ENCODE measurements around the gene TBX4.

TBX4 gene

DNA sequence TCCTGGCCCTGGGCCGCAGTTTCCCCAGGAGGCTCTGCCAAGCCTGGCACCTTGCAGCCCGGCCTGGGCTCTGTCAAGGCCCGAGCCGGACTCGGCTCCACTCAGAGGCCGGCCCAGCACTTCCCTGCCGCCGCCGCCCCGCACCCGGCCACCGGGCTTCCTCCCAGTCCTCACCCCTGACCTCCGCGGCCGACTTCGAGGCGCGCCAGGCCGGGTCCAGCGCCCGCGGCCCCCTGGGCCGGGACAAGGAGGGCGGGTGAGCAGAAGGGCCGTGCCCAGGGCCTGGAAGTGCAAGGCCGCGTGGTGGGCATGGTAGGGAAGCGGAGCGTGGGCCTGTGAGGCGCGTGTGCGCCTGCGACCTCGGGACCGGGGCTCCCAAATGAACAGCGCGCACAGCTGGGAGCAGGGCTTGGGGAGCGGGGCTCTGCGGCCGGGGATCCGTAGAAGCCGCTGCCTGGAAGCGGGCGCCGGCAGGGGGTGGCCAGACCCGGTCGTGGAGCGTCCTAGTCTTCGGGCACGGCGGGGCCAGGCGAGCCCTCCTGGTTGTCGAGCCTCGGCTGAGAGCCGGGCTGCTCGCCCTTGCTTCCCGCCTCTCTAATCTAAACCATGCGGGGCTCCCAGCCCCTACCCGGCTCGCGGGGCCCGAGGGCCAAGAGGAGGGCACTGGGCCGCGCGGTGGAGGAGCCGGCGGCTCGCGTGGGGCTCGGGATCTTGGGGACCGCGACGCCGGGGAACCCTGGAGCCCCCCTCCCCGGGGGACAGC is 503 bp upstream of the TBX4 start:
- H3K4me1 Mint-ChIP-seq (ENCODE audit: low read depth), result peaks cover 21% of the 10 kb centered on the region
- no peak overlapping the region for H3K27ac Mint-ChIP-seq
- peaks cover 3% of the 10 kb centered on the region for H3K36me3 Mint-ChIP-seq (ENCODE audit: low read depth)
- peaks cover 64% of the 10 kb centered on the region for H3K27me3 Mint-ChIP-seq
- H3K9me3 Mint-ChIP-seq, result no peaks in the 10 kb centered on the region
- H3K4me3 Mint-ChIP-seq, result no peak overlapping the region

DNA sequence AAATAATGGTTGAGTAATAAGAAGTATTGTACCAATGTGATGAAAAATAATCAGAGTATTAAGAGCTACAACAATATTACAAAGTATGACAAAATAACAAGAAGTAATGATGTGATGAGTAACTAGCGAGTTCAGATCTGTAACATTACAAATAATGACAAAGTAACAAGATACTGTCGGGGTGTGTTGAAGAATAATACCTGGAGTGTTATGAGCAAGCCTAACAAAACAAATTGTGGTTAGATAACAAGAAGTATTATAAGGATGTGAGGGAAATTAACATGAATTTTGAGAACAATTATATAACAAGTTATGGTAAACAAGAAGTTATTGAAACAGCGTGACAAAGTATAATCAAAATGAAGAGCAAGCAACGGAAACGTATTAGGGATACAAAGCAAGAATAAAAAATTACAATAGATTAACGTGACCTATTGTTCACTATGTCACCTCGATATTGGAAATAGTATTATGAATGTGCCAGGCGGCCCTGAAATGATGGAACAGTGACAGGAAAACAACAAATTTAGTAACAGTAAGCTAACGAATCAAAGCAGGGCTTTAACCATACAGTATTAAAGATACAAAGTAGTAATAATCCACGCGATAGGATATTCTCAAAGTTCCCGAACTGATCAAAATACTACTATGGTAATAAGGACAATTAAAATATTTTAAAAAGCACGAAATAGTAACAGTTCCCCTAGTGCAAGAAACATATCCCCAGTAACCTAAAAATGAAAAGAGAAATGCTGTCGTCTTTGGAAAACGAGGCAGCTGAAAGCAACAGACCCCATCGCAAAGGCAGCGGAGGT is 1.6 kb downstream of the TBX4 start:
- H3K27ac Mint-ChIP-seq, result peak overlapping the region; percentile 34

DNA sequence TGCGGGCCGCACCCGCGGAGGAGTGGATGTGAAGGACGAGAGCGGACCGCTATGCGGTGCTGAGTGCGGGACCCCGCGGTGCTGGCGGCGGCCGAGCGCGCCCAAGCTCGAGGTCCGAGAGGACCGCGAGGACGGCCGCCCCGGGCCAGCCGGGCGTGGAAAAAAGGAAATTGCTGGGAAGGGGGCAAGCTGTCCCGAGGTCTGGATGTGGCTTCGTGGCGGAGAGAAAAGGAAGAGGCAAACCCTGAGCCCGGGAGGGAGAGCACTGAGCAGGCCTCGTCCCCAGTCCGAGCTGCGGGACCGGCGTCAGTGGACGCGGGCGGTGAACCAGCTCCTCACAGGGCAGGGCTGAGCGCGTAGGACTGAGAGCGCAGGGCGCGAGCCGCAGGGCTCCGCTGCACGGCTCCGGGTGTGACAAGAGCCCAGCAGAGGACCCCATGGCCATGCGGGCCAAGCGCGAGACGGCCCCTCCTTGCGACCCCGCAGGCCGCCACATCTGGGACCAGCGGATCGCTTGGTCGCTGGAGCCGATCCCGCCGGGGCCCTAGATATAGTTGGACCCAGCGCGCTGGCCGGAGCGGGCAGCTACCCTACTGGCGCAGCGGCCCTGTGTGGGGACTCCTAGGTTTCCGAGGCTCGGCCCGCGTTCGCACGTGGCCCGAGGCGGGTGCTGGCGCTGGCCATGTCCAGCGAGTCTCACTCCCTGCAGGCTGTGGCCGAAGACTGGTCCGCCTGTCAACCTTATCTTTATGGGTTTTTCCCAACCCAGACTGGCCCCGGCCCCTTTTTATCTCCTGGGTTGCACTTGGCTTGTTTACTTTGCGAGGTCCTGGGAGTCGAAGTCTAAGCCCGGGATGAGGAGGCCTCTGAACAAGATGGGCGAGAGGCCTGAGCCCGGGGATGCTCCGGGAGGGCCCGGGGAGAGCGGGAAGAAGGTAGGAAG is 2.4 kb downstream of the TBX4 start:
- Mint-ChIP-seq H3K27me3 (peaks cover 77% of the 10 kb centered on the region), H3K4me1 (ENCODE audit: low read depth) (peaks cover 26% of the 10 kb centered on the region), H3K9me3 (no peaks in the 10 kb centered on the region), H3K36me3 (ENCODE audit: low read depth) (peaks cover 3% of the 10 kb centered on the region), H3K4me3 (peak overlapping the region; percentile 14), H3K27ac (no peak overlapping the region)

More for the DNA sequence above, 1.6 kb downstream of the TBX4 start:
- Mint-ChIP-seq H3K36me3 (ENCODE audit: low read depth) (peaks cover 3% of the 10 kb centered on the region), H3K4me1 (ENCODE audit: low read depth) (peaks cover 26% of the 10 kb centered on the region), H3K4me3 (peak overlapping the region; percentile 14), H3K9me3 (no peaks in the 10 kb centered on the region), H3K27me3 (peaks cover 71% of the 10 kb centered on the region)

DNA sequence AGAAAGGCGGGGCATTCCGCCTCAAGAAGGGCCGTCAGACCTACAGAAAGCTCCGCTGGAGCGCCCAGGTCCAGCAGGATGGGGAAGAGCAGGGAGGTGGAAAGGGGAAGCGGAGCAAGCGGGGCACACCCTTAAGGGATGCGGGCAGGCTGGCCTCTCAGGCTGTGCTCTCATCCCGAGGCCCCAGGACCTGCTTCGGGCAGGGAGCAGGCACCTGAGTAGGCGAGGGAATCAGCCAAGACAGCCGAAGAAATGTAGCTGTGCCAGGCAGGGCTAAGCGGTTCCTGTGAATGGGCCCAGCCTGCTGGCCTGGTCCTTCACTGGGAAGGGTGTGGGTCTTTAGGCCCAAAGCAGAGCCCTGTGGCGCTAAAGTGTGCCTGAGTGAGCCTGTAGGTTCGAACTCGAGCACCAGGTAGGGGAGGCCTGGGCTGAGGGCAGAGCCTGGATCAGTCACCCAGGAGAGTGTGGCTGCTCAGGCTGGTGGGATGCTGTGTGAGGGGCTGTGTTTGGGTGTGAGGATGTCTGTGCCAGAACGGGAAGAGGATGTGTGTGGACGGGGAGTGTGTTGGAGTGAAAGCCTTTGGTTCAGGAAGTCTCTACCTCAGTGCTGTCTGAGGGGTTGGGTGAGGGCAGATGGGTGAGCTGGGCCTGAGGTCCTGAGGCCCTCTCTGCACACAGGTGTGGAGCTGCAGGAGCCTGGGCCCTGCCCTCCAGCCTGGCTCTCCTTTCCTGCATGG is 3.3 kb downstream of the TBX4 start:
- Mint-ChIP-seq H3K27me3 (peaks cover 80% of the 10 kb centered on the region), H3K4me1 (ENCODE audit: low read depth) (peaks cover 27% of the 10 kb centered on the region), H3K36me3 (ENCODE audit: low read depth) (peaks cover 3% of the 10 kb centered on the region), H3K4me3 (no peak overlapping the region), H3K27ac (no peak overlapping the region), H3K9me3 (no peaks in the 10 kb centered on the region)

DNA sequence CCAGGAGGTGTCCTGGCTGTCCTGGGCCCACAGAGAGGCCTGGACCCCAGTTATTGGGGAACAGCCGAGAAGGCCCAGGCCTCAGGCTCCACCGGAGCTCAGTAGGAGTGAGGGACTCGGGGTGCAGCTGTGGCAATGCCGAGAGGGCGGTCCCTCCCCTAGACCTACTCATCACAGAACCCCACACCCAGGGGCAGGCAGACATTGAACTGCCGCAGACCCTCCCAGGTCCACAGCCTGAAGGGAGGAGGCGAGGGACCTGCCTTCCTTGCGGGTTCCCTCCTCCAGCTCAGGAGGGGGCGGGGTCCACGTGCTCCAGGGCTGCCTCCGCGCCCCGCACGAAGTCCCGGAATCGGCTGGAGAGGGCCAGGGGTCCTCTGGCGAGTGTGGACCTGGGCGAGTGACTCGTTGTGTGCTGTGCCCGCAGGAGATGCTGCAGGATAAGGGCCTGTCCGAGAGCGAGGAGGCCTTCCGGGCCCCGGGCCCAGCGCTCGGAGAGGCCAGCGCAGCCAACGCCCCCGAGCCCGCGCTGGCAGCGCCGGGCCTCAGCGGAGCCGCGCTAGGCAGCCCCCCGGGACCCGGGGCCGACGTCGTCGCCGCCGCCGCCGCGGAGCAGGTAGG is 3.9 kb downstream of the TBX4 start:
- Mint-ChIP-seq H3K36me3 (ENCODE audit: low read depth) (peaks cover 3% of the 10 kb centered on the region), H3K9me3 (no peaks in the 10 kb centered on the region), H3K4me1 (ENCODE audit: low read depth) (peaks cover 29% of the 10 kb centered on the region), H3K27ac (no peak overlapping the region), H3K4me3 (no peak overlapping the region), H3K27me3 (peaks cover 80% of the 10 kb centered on the region)

DNA sequence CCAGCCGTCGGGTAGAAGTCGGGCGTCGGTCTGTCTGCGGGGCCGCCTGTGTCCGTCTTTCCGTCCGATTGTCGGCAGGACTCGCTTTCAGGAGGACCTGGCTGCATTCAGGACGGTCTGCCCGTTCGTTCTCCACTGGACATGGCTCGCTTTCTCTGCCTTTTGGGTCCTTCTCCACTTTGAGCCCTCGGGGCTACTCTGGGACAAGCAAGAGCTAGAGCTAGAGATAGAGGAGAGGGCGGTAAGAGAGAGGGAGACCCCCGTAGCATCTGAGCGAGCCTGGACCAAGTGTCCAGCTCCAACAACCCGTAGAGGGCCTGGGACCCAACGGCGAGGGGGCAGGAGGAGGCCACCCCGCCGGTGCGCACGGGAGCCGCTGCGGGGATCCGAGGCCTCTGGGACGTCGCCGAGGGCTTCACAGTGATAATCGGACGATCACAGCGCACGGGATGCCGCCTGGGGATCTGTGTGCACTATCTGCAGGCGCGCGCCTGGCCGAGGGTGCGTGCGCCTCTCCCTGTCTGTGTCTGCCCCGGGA is 4.5 kb downstream of the TBX4 start:
- H3K9me3 Mint-ChIP-seq, result no peaks in the 10 kb centered on the region
- no peak overlapping the region for H3K27ac Mint-ChIP-seq
- H3K27me3 Mint-ChIP-seq, result peaks cover 84% of the 10 kb centered on the region
- peaks cover 3% of the 10 kb centered on the region for H3K36me3 Mint-ChIP-seq (ENCODE audit: low read depth)
- H3K4me3 Mint-ChIP-seq, result peak overlapping the region; percentile 56
- peaks cover 28% of the 10 kb centered on the region for H3K4me1 Mint-ChIP-seq (ENCODE audit: low read depth)

DNA sequence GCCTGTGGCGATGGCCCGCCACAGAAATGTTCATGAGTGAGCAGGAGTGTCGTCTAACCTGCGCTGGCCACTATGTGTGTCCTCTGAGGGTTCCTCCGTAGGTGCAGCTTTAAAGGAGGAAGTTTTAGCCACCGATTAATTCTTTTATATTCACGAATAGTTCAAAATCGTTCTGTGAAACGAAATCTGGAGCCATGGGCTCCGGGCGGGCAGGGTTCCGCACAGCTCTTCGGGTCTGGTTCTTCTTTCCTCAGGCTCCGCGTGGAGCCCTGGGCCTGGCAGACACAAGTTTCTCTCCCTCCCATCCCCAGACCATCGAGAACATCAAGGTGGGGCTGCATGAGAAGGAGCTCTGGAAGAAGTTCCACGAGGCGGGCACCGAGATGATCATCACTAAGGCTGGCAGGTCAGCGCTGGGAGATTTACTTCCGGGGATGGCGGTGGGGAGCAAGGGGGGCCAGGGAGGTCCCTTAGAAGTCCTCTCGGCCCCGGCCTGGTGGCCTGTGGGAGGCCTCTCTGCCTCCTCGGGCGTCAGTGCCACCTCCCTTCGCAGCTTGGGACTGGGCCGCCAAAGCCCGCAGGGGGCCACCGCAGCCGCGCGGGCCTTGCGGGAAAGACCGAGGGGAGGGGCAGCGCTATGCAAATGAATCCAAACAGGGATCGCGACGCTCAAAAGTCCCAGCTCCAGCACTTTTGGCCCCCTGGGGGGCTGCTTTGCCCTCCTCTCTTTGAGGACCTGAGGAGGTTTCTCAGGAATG is 5.2 kb downstream of the TBX4 start:
- peaks cover 28% of the 10 kb centered on the region for H3K4me1 Mint-ChIP-seq (ENCODE audit: low read depth)
- H3K9me3 Mint-ChIP-seq, result no peaks in the 10 kb centered on the region
- peaks cover 88% of the 10 kb centered on the region for H3K27me3 Mint-ChIP-seq

DNA sequence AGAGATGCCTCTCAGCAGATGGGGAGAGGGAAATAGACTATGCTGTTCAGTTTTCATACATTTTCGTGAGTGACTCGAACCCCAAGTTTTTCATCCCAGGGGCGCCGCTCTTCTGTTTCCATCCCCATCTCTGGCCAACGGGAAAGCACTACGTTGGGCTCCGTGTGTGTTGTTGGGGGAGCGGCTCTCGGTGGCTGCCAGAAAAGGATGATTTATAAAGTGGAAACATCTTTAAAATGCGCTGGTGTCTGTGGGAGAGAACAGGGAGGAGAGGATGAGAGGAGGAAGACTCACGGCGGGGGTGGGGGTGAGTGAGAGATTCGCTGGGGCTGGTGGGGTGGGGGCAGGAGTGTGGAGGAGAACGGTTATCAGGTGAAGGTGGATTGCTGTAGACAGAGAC is 5.8 kb downstream of the TBX4 start:
- Mint-ChIP-seq H3K4me3 (no peak overlapping the region), H3K27me3 (peaks cover 88% of the 10 kb centered on the region), H3K9me3 (no peaks in the 10 kb centered on the region), H3K36me3 (ENCODE audit: low read depth) (peaks cover 3% of the 10 kb centered on the region), H3K27ac (no peak overlapping the region), H3K4me1 (ENCODE audit: low read depth) (peaks cover 33% of the 10 kb centered on the region)

More for the DNA sequence above, 5.2 kb downstream of the TBX4 start:
- no peak overlapping the region for H3K27ac Mint-ChIP-seq
- peak overlapping the region; percentile 56 for H3K4me3 Mint-ChIP-seq
- peaks cover 3% of the 10 kb centered on the region for H3K36me3 Mint-ChIP-seq (ENCODE audit: low read depth)

DNA sequence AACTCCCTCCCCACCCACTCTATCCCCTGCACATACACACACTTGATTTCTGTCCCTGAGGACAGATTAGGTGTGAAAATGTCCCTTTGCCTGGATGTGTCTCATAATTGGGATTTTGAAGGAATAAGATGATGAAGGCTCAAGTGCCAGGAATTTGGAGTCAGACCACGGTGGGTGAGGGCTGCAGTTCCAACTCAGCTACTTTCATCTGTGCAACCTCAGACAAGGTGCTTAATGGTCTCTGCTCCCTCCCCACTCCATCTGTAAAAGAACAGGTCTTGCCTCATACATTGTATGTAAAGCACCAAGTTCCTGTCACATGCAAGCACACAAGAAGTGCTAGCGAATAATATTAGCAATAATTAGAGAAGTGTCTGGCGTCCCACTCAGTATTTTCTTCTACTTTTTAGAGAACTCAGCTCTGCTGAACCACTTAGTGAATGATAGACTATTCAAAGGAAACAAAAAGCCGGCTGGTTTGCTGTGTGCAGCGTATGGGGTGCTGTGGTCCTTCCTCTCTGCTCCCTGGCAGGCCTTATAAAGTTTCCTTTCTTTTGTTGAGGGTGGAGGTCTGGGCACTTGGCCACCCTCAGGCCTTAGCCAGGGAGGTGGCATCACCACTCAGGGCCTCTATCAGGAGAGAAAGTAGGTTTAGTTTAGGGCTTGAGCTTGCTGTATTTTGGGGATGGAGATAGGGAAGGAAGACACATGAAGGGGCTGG is 6.4 kb downstream of the TBX4 start:
- Mint-ChIP-seq H3K9me3 (no peaks in the 10 kb centered on the region), H3K27ac (no peak overlapping the region), H3K4me3 (no peak overlapping the region), H3K36me3 (ENCODE audit: low read depth) (peaks cover 3% of the 10 kb centered on the region), H3K27me3 (peaks cover 85% of the 10 kb centered on the region), H3K4me1 (ENCODE audit: low read depth) (peaks cover 31% of the 10 kb centered on the region)

DNA sequence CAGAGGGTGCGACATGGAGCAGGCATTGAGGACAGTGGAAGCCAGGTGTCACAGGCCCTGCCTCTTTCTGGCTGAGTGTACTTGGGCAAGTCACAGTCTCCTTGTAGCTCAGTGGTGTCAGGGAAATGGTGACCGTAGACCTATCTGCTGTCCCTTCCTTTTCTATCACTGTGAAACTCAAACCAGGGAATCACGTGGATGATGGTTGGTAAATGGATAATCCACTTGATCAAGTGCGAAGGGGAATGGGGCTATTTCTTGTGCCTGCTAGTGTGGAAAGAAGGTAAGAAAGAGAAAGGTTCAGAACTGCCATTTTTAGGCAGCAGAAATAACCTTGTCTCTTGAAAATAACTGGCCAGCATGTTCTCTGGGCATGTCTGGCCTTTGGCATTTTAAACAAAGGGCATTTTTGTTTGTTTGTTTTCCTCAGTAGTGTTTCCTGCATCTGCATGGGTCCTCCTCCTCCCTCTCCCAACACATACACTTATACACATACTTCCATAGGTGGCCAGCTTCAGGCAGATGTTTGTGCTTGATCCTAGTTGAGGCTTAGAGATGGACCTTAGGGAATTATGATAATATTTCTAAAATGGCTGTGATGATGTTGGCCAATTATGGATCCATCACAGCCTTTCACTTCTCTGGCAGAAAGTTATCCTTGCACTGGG is 7.1 kb downstream of the TBX4 start:
- Mint-ChIP-seq H3K9me3 (no peaks in the 10 kb centered on the region), H3K27me3 (peaks cover 78% of the 10 kb centered on the region), H3K4me3 (no peak overlapping the region), H3K4me1 (ENCODE audit: low read depth) (peaks cover 24% of the 10 kb centered on the region), H3K36me3 (ENCODE audit: low read depth) (peaks cover 3% of the 10 kb centered on the region), H3K27ac (no peak overlapping the region)

DNA sequence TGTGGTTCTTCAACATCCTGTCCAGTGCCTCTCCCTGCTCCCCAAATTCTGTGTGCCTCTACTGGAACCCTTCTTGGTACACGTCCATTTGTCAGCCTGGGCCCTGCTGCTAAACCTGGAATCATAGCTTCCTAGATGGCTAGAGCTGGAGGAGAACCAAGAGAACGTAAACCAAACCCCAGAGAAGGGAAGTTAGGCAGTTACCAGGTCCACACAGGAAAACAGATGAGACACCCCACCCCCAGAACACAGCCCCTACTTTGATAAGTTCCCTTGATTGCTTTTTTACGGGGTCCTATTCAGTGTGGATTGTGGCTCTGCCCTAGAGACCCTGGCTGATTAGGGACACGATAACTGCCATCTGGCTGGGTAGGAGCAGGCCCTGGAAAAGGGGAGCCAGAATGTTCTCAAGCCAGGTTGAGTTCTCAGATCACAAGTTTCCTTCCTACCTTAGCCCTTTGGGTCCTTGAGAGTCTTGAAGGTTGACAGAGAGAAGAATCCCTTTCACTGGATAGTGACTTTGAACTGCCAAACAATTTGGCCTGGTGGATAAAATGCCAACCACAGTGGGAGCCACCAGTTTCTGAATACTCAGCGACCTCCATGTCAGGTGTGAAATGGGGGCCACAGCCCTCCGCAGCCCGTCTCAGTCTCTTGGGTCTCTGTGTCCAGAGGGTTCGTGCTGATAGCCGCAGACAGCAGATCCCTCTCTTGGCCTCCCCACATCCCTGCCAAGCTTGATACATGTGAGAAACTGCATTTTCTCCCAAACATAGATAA is 7.9 kb downstream of the TBX4 start:
- peaks cover 21% of the 10 kb centered on the region for H3K4me1 Mint-ChIP-seq (ENCODE audit: low read depth)
- no peak overlapping the region for H3K27ac Mint-ChIP-seq
- H3K27me3 Mint-ChIP-seq, result peaks cover 72% of the 10 kb centered on the region
- H3K36me3 Mint-ChIP-seq (ENCODE audit: low read depth), result peaks cover 3% of the 10 kb centered on the region
- H3K4me3 Mint-ChIP-seq, result no peak overlapping the region
- no peaks in the 10 kb centered on the region for H3K9me3 Mint-ChIP-seq

Measured in stimulated activated naive CD8-positive, alpha-beta T cell treated with anti-CD3 and anti-CD28 coated beads, Interleukin-15, Interleukin-2, amounts not matched to agents 100 ng/mL and 50 ng/mL, for 24 hours (primary cell).